WERI-Rb-1 (cell line): Measurements from ENCODE around the gene LYAR.
"Not testable (repeated sequence)": the region's sequence is repeated elsewhere in the genome, so short reads cannot be mapped to it uniquely, and the experiment has no call there.

Experiments
- DNase-seq: peaks from one replicate; pipeline ENCODE4 v3.0.0-alpha.2; 2020
- H3K27ac ChIP-seq: fragments of 250-450 bp; sonication (Bioruptor Pico); 2 replicates; pipeline ENCODE4 v1.5.1; 2020; ENCODE audit warnings: mild to moderate bottlenecking, moderate library complexity
- H3K27me3 ChIP-seq: fragments of 250-450 bp; sonication (Bioruptor Pico); 2 replicates; pipeline ENCODE4 v1.5.1; 2021; ENCODE audit warnings: mild to moderate bottlenecking, low read depth, moderate library complexity; ENCODE audit not compliant: insufficient read depth, severe bottlenecking
- H3K36me3 ChIP-seq: fragments of 250-450 bp; sonication (Bioruptor Pico); 2 replicates; pipeline ENCODE4 v1.5.1; 2020; ENCODE audit warnings: mild to moderate bottlenecking, moderate library complexity
- H3K4me3 ChIP-seq: 2 replicates; pipeline ENCODE4 v1.5.1; 2011; ENCODE audit warnings: low read depth, mild to moderate bottlenecking, control low read depth, low read length
- H3K9me3 ChIP-seq: fragments of 250-450 bp; sonication (Bioruptor Pico); 2 replicates; pipeline ENCODE4 v1.5.1; 2021; ENCODE audit warnings: mild to moderate bottlenecking, moderate library complexity; ENCODE audit not compliant: severe bottlenecking
- TF ChIP-seq, protein P1 (sequence below): IDR thresholded peaks from 2 replicates; pipeline ENCODE4 v1.5.1; 2011; ENCODE audit warnings: low read depth, mild to moderate bottlenecking, control low read depth, inconsistent platforms, low read length

The LYAR gene

DNA sequence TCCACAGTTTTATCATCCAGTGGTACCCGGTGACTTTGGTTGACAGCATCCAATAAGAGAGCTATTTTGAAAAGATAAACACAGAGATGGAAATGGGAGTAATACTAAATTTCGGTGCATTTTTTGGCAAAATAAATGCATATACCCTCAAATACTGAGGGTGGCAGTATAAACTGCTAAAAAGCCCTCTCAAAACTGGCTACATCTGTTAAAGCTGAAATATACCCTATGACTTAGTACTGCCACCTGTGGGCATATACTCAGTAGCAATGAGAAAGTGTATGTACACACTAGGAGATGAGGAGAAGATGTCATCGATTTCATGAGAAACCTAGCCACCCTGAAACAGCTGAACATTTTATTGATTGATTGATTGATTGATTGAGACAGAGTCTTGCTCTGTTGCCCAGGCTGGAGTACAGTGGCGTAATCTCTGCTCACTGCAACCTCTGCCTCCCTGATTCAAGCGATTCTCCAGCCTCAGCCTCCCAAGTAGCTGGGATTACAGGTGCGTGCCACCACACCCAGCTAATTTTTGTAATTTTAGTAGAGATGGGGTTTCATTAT, 29.7 kb downstream of the LYAR start:
- Histone ChIP-seq H3K36me3 (no peaks in the 10 kb centered on the region), H3K27me3 (no peaks in the 10 kb centered on the region), H3K9me3 (no peaks in the 10 kb centered on the region), H3K4me3 (no peak overlapping the region), H3K27ac (no peak overlapping the region)
- TF ChIP-seq, protein P1, sequence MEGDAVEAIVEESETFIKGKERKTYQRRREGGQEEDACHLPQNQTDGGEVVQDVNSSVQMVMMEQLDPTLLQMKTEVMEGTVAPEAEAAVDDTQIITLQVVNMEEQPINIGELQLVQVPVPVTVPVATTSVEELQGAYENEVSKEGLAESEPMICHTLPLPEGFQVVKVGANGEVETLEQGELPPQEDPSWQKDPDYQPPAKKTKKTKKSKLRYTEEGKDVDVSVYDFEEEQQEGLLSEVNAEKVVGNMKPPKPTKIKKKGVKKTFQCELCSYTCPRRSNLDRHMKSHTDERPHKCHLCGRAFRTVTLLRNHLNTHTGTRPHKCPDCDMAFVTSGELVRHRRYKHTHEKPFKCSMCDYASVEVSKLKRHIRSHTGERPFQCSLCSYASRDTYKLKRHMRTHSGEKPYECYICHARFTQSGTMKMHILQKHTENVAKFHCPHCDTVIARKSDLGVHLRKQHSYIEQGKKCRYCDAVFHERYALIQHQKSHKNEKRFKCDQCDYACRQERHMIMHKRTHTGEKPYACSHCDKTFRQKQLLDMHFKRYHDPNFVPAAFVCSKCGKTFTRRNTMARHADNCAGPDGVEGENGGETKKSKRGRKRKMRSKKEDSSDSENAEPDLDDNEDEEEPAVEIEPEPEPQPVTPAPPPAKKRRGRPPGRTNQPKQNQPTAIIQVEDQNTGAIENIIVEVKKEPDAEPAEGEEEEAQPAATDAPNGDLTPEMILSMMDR, result no peak
- DNase-seq, result no peak

DNA sequence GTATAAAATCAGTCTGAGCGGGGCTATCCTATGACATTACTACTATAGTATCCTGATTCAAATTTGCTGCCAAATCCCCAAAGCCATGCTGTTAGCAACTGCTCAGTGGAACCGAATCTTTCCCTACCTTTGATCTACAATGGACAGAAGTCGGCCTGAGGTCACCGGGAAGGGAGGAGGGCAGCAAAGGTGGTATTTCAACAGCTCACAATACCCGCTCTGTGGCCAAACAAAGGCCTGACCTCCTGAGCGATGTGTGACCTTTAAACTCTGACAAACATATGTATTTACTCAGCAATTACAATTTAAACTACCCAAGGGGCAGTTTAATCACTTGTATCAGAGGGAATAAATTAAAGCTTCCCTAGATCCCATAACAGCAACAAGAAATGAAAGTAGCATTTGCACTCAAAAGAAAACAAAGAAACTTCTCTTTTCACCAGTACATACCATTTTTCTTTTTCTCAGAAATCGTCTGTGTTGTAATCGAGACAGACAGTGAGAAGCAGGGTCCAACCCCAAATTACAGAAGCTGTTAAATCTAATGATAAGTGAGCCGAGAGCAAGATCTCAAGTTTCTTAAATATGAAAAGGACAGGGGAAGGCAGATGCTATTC, 30.4 kb downstream of the LYAR start:
- Histone ChIP-seq H3K36me3 (no peaks in the 10 kb centered on the region), H3K9me3 (no peaks in the 10 kb centered on the region), H3K4me3 (no peak overlapping the region), H3K27me3 (no peaks in the 10 kb centered on the region), H3K27ac (no peak overlapping the region)
- no peak for DNase-seq
- TF ChIP-seq, protein P1, result no peak

DNA sequence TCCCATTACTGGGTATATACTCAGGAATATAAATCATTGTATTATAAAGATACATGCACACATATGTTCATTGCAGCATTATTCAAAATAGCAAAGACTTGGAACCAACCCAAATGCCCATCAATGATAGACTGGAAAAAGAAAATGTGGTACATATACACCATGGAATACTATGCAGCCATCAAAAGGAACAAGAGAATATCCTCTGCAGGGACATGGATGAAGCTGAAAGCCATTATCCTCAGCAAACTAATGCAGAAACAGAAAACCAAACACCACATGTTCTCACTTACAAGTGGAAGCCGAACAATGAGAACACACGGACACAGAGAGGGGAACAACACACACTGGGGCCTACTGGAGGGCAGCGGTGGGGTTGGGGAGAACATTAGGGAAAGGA, 32.2 kb downstream of the LYAR start:
- not testable (repeated sequence) for H3K27me3 ChIP-seq, DNase-seq, H3K36me3 ChIP-seq, H3K4me3 ChIP-seq, H3K27ac ChIP-seq, H3K9me3 ChIP-seq

DNA sequence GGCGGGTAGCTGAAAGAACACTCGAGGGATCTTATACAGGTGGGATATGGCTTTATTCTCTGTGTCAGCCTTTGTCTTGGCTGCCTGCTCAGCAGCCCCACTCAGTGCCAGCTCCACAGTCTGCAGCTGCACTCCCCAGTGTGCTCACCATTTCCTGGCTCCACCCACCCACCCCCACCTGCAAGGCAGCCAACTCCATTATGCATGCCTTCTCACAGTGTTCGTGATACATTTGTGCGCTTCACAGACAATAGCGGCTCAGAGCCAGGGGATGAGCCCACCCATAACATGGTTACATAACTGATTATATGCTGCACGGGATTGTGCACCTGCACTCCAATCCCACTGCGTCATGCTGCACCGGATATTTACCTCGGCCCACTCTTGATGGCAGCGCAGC, 33.2 kb downstream of the LYAR start:
- DNase-seq, result no peak
- Histone ChIP-seq H3K27ac (no peak overlapping the region), H3K27me3 (no peaks in the 10 kb centered on the region), H3K4me3 (no peak overlapping the region), H3K9me3 (no peaks in the 10 kb centered on the region), H3K36me3 (no peaks in the 10 kb centered on the region)
- TF ChIP-seq, protein P1, result no peak

DNA sequence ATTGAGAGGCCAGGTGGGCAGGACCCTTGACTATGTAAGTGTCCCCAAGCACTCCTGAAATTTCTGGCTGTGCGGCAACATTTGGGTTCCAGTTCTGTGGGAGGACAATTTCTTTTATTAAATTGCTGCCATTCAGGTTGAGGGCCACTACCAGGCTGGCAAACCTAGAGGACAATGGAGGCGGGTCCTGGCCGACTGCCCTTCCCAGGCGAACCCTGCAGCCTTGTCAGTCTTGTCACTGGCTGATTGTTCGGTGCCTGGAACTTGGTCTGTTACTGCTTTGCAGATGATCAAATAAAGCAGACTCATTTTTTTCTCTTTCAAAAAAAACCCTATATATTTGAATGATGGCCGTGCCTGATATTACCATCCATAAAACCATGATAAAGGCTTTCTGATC, 35.3 kb downstream of the LYAR start:
- TF ChIP-seq, protein P1, result no peak
- no peak for DNase-seq

DNA sequence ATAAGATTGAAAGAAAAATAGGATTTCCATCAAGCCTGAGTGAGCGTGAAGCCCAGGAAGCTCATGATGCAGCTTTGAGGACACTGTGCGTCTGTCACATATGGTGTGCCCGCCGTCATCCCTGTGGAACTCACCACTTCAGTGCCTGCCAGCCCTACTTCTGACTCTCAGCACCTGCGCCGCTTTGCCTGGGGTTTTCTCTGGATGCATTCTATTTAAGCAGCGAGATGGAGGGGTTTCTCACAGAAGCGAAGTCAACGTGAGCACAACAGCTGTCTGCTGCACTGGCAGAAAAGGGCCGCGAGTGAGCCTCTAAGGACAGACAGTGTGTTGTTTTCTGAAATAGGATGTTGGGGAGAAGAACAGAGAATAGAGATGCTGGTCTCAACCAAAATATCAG, 35.8 kb downstream of the LYAR start:
- H3K9me3 ChIP-seq, result no peaks in the 10 kb centered on the region
- no peak overlapping the region for H3K4me3 ChIP-seq
- H3K27me3 ChIP-seq, result no peaks in the 10 kb centered on the region
- no peak overlapping the region for H3K27ac ChIP-seq
- TF ChIP-seq, protein P1, result no peak
- no peaks in the 10 kb centered on the region for H3K36me3 ChIP-seq
- DNase-seq, result no peak

More for the DNA sequence above, 35.3 kb downstream of the LYAR start:
- no peaks in the 10 kb centered on the region for H3K27me3 ChIP-seq
- H3K9me3 ChIP-seq, result no peaks in the 10 kb centered on the region
- no peaks in the 10 kb centered on the region for H3K36me3 ChIP-seq
- no peak overlapping the region for H3K27ac ChIP-seq
- H3K4me3 ChIP-seq, result no peak overlapping the region
